T-helper 1 cell treated with Interleukin-12 subunit alpha and Interleukin-12 subunit beta and Interleukin-4 antibody, amounts not matched to agents 30 μg/mL and 1 μg/mL, for 36 hours (primary cell): ENCODE results near the gene CASK.
A peak's percentile ranks its signal among the peaks of the same experiment; 100 is the strongest.
"Not testable (repeated sequence)": the region's sequence is repeated elsewhere in the genome, so short reads cannot be mapped to it uniquely, and the experiment has no call there.

ENCODE experiments used
- H3K27ac Mint-ChIP-seq: one replicate; pipeline ENCODE4 v1.8.0; 2021; ENCODE audit warnings: mild to moderate bottlenecking, mixed read lengths
- H3K27me3 Mint-ChIP-seq: one replicate; pipeline ENCODE4 v1.8.0; 2021; ENCODE audit warnings: low read depth, mixed read lengths
- H3K36me3 Mint-ChIP-seq: one replicate; pipeline ENCODE4 v1.8.0; 2021; ENCODE audit warnings: low read depth, mixed read lengths
- H3K4me1 Mint-ChIP-seq: one replicate; pipeline ENCODE4 v1.8.0; 2021; ENCODE audit warnings: low read depth, mixed read lengths
- H3K4me3 Mint-ChIP-seq: one replicate; pipeline ENCODE4 v1.8.0; 2021; ENCODE audit warnings: mild to moderate bottlenecking, moderate library complexity, mixed read lengths
- H3K9me3 Mint-ChIP-seq: one replicate; pipeline ENCODE4 v1.8.0; 2021; ENCODE audit warnings: mixed read lengths

Gene CASK

GRCh38 chrX:41528784-41529183, 394.6 kb downstream of the CASK start:
- Mint-ChIP-seq H3K4me1 (peaks cover 30% of the 10 kb centered on the region), H3K9me3 (no peaks in the 10 kb centered on the region), H3K27ac (no peak overlapping the region), H3K27me3 (no peaks in the 10 kb centered on the region), H3K4me3 (no peak overlapping the region), H3K36me3 (peaks cover 26% of the 10 kb centered on the region)

GRCh38 chrX:41526925-41527324, 396.4 kb downstream of the CASK start:
- Mint-ChIP-seq H3K27me3 (no peaks in the 10 kb centered on the region), H3K4me1 (peaks cover 32% of the 10 kb centered on the region), H3K27ac (peak overlapping the region; percentile 81), H3K4me3 (peak overlapping the region; percentile 61), H3K9me3 (no peaks in the 10 kb centered on the region), H3K36me3 (peaks cover 28% of the 10 kb centered on the region)

- Mint-ChIP-seq H3K27ac (no peak overlapping the region), H3K9me3 (no peaks in the 10 kb centered on the region), H3K36me3 (peaks cover 27% of the 10 kb centered on the region), H3K4me3 (no peak overlapping the region), H3K4me1 (peaks cover 32% of the 10 kb centered on the region), H3K27me3 (no peaks in the 10 kb centered on the region)
Observed at GRCh38 chrX:41526271-41526670, 397.1 kb downstream of the CASK start.

GRCh38 chrX:41522671-41523070, 400.7 kb downstream of the CASK start:
- Mint-ChIP-seq H3K9me3 (no peaks in the 10 kb centered on the region), H3K36me3 (peaks cover 21% of the 10 kb centered on the region), H3K27me3 (no peaks in the 10 kb centered on the region), H3K4me3 (no peak overlapping the region), H3K27ac (no peak overlapping the region), H3K4me1 (peaks cover 41% of the 10 kb centered on the region)

- no peak overlapping the region for H3K27ac Mint-ChIP-seq
- H3K27me3 Mint-ChIP-seq: no peaks in the 10 kb centered on the region
- no peak overlapping the region for H3K4me3 Mint-ChIP-seq
- peaks cover 42% of the 10 kb centered on the region for H3K4me1 Mint-ChIP-seq
- H3K9me3 Mint-ChIP-seq: no peaks in the 10 kb centered on the region
- peaks cover 21% of the 10 kb centered on the region for H3K36me3 Mint-ChIP-seq
Observed at GRCh38 chrX:41522081-41522480, 401.3 kb downstream of the CASK start.

GRCh38 chrX:41519468-41519867, 403.9 kb downstream of the CASK start:
- Mint-ChIP-seq H3K9me3 (no peaks in the 10 kb centered on the region), H3K27ac (no peak overlapping the region), H3K4me3 (no peak overlapping the region), H3K27me3 (no peaks in the 10 kb centered on the region), H3K4me1 (peaks cover 36% of the 10 kb centered on the region), H3K36me3 (peaks cover 14% of the 10 kb centered on the region)

GRCh38 chrX:41518841-41519220, 404.5 kb downstream of the CASK start:
- peaks cover 41% of the 10 kb centered on the region for H3K4me1 Mint-ChIP-seq
- H3K27me3 Mint-ChIP-seq: no peaks in the 10 kb centered on the region
- peak overlapping the region; percentile 76 for H3K27ac Mint-ChIP-seq
- peaks cover 18% of the 10 kb centered on the region for H3K36me3 Mint-ChIP-seq
- no peaks in the 10 kb centered on the region for H3K9me3 Mint-ChIP-seq
- H3K4me3 Mint-ChIP-seq: no peak overlapping the region

- H3K27me3 Mint-ChIP-seq: no peaks in the 10 kb centered on the region
- no peaks in the 10 kb centered on the region for H3K9me3 Mint-ChIP-seq
- H3K4me3 Mint-ChIP-seq: no peak overlapping the region
- H3K27ac Mint-ChIP-seq: peak overlapping the region; percentile 76
- peaks cover 15% of the 10 kb centered on the region for H3K36me3 Mint-ChIP-seq
- peaks cover 44% of the 10 kb centered on the region for H3K4me1 Mint-ChIP-seq
Observed at GRCh38 chrX:41518127-41518840, 405.1 kb downstream of the CASK start.

GRCh38 chrX:41516999-41517765, 406.2 kb downstream of the CASK start:
- Mint-ChIP-seq H3K4me1 (peaks cover 41% of the 10 kb centered on the region), H3K27ac (peak overlapping the region; percentile 76), H3K27me3 (no peaks in the 10 kb centered on the region), H3K9me3 (no peaks in the 10 kb centered on the region), H3K4me3 (no peak overlapping the region), H3K36me3 (peaks cover 15% of the 10 kb centered on the region)

- Mint-ChIP-seq H3K27ac (no peak overlapping the region), H3K36me3 (peaks cover 15% of the 10 kb centered on the region), H3K4me3 (no peak overlapping the region), H3K4me1 (peaks cover 44% of the 10 kb centered on the region), H3K27me3 (no peaks in the 10 kb centered on the region), H3K9me3 (no peaks in the 10 kb centered on the region)
Observed at GRCh38 chrX:41516456-41516855, 406.9 kb downstream of the CASK start.

- no peak overlapping the region for H3K27ac Mint-ChIP-seq
Observed at GRCh38 chrX:41515376-41515775, 408.0 kb downstream of the CASK start.

GRCh38 chrX:41514179-41514578, 409.2 kb downstream of the CASK start:
- peak overlapping the region; percentile 2 for H3K27ac Mint-ChIP-seq
- peaks cover 10% of the 10 kb centered on the region for H3K36me3 Mint-ChIP-seq
- H3K4me3 Mint-ChIP-seq: no peak overlapping the region
- H3K9me3 Mint-ChIP-seq: no peaks in the 10 kb centered on the region
- no peaks in the 10 kb centered on the region for H3K27me3 Mint-ChIP-seq
- peaks cover 43% of the 10 kb centered on the region for H3K4me1 Mint-ChIP-seq

More at GRCh38 chrX:41515376-41515775, 408.0 kb downstream of the CASK start:
- no peak overlapping the region for H3K4me3 Mint-ChIP-seq
- H3K27me3 Mint-ChIP-seq: no peaks in the 10 kb centered on the region
- H3K9me3 Mint-ChIP-seq: no peaks in the 10 kb centered on the region
- H3K4me1 Mint-ChIP-seq: peaks cover 43% of the 10 kb centered on the region
- peaks cover 13% of the 10 kb centered on the region for H3K36me3 Mint-ChIP-seq

- H3K36me3 Mint-ChIP-seq, H3K9me3 Mint-ChIP-seq, H3K4me3 Mint-ChIP-seq, H3K27me3 Mint-ChIP-seq: not testable (repeated sequence)
- H3K27ac Mint-ChIP-seq: peak overlapping the region; percentile 69
- H3K4me1 Mint-ChIP-seq: peaks cover 33% of the 10 kb centered on the region
Observed at GRCh38 chrX:41512853-41513252, 410.5 kb downstream of the CASK start.

GRCh38 chrX:41512394-41512793, 411.0 kb downstream of the CASK start:
- no peaks in the 10 kb centered on the region for H3K27me3 Mint-ChIP-seq
- H3K4me1 Mint-ChIP-seq: peaks cover 28% of the 10 kb centered on the region
- H3K36me3 Mint-ChIP-seq: peaks cover 7% of the 10 kb centered on the region

GRCh38 chrX:41507919-41508318, 415.4 kb downstream of the CASK start:
- Mint-ChIP-seq H3K4me3 (no peak overlapping the region), H3K27ac (no peak overlapping the region), H3K36me3 (no peaks in the 10 kb centered on the region), H3K27me3 (no peaks in the 10 kb centered on the region), H3K9me3 (no peaks in the 10 kb centered on the region), H3K4me1 (peaks cover 7% of the 10 kb centered on the region)

More at GRCh38 chrX:41512394-41512793, 411.0 kb downstream of the CASK start:
- Mint-ChIP-seq H3K27ac (peak overlapping the region; percentile 85), H3K4me3 (peak overlapping the region; percentile 47), H3K9me3 (no peaks in the 10 kb centered on the region)
